Body of pancreas (tissue), 4 donors: ENCODE measurements around the gene HOXB5. TPM values are rescaled to one million over a fixed set of nuclear protein-coding genes. Genes with fewer than 3 reads are reported as not detected.

ENCODE experiments used
- ATAC-seq: fragments of 150-250 bp; one replicate; pipeline ENCODE4 v1.9.1; 2016
- DNase-seq, 4 donors: peaks; one replicate each; pipeline ENCODE4 v3.0.0-alpha.2; 2019
- H3K27ac ChIP-seq, 4 donors: fragments of 200-600 bp; sonication (generic); 1 replicate in 3 of 4; 2 replicates in 1 of 4; pipeline versions ENCODE4 v1.5.1 to v1.6.1; 2016 to 2019; ENCODE audit warnings: mild to moderate bottlenecking in 1 of 4, mixed read lengths in 1 of 4, moderate library complexity in 1 of 4
- H3K27me3 ChIP-seq, 2 donors: fragments of 200-600 bp; sonication (generic); one replicate each; pipeline ENCODE4 v1.6.0; 2016; ENCODE audit warnings: mild to moderate bottlenecking in 1 of 2
- H3K36me3 ChIP-seq, 2 donors: fragments of 200-600 bp; sonication (generic); replicated peaks in 1 of 2; 2 replicates each; pipeline ENCODE4 v1.5.1; 2016; ENCODE audit warnings: low read depth in 2 of 2; ENCODE audit not compliant: insufficient read depth in 1 of 2
- H3K4me1 ChIP-seq: fragments of 200-600 bp; sonication (generic); one replicate; pipeline ENCODE4 v1.6.0; 2016
- H3K4me3 ChIP-seq, 2 donors: fragments of 200-600 bp; sonication (generic); 1 replicate in 1 of 2; 2 replicates in 1 of 2; pipeline ENCODE4 v1.5.1; 2016 to 2019
- H3K9me3 ChIP-seq, 3 donors: fragments of 200-600 bp; sonication (generic); 1 replicate in 2 of 3; 2 replicates in 1 of 3; pipeline ENCODE4 v1.5.1; 2016
- POLR2A ChIP-seq, 3 donors: fragments of 450-650 bp; IDR thresholded peaks; one replicate each; pipeline ENCODE4 v1.6.1; 2016; ENCODE audit warnings: antibody characterized with exemption in 3 of 3, mild to moderate bottlenecking in 2 of 3
- WGBS, 2 donors: methylation state at CpG; one replicate each; pipeline ENCODE4 v1.1.5; 2017; 5-methylcytosine and 5-hydroxymethylcytosine counted together
- intact Hi-C: fragments of 100-400 bp; cut with DNase I; formaldehyde crosslinking; loops from one replicate; pipeline ENCODE4 v1.15.1; 2023
- total RNA-seq, 2 donors: library from RNA; depleted of rRNA; stranded (reverse); fragments of >200 nt; gene quantifications; one replicate each; pipeline ENCODE4 v1.1.0, GENCODE V29; 2016
- TF ChIP-seq, protein P1 (sequence below), 7 experiments: fragments of 450-650 bp in 4 of 7; fragments of 200-600 bp in 3 of 7; sonication (generic) in 3 of 7; IDR thresholded peaks; one replicate each; pipeline ENCODE4 v1.5.1; 2016 to 2019; ENCODE audit warnings: antibody characterized with exemption in 7 of 7

HOXB5 gene
- total RNA-seq, 2 donors from 2014 or later: 0.99 TPM; not detected in 1

DNA sequence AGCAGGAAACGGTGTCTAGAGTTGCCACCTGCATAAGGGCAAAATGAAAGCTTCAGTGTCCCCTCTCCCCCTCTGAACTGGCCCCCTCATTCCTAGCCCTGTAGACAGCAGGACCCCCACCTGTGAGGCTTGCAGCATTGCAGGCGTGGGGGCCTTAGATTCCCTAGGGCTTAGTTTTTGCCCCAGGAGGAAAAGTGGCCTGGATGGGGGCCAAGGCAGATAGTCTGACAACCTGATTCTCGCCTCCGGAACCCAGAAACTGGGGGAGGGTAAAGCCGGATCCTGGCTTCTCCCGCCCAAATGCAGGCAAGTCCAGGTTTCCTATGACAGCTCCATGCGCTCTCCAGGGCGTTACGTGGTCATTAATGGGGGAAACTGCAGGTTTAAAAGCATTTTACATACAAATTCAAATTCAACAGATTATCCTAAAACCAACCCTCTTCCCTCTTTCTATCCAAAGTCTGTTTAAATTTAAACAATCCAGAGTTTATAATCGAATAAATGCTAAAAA lies 11.9 kb upstream of the HOXB5 start:
- Histone ChIP-seq H3K4me3 (no peak overlapping the region), H3K4me1 (peaks cover 21% of the 10 kb centered on the region), H3K27ac (no peak overlapping the region), H3K27me3 (peaks cover 3 to 67% of the 10 kb centered on the region in 2 donors), H3K36me3 (no peaks in the 10 kb centered on the region), H3K9me3 (no peaks in the 10 kb centered on the region)
- ATAC-seq: no peak
- TF ChIP-seq, protein P1, sequence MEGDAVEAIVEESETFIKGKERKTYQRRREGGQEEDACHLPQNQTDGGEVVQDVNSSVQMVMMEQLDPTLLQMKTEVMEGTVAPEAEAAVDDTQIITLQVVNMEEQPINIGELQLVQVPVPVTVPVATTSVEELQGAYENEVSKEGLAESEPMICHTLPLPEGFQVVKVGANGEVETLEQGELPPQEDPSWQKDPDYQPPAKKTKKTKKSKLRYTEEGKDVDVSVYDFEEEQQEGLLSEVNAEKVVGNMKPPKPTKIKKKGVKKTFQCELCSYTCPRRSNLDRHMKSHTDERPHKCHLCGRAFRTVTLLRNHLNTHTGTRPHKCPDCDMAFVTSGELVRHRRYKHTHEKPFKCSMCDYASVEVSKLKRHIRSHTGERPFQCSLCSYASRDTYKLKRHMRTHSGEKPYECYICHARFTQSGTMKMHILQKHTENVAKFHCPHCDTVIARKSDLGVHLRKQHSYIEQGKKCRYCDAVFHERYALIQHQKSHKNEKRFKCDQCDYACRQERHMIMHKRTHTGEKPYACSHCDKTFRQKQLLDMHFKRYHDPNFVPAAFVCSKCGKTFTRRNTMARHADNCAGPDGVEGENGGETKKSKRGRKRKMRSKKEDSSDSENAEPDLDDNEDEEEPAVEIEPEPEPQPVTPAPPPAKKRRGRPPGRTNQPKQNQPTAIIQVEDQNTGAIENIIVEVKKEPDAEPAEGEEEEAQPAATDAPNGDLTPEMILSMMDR (IDR thresholded peaks at IDR 0.05): no peak
- TF ChIP-seq POLR2A (IDR thresholded peaks at IDR 0.05): no peak
- intact Hi-C loops: no loop called here
- WGBS, 2 donors: 30 to 36% methylated on average over 10 of the region's 10 CpGs
- DNase-seq: no peak

DNA sequence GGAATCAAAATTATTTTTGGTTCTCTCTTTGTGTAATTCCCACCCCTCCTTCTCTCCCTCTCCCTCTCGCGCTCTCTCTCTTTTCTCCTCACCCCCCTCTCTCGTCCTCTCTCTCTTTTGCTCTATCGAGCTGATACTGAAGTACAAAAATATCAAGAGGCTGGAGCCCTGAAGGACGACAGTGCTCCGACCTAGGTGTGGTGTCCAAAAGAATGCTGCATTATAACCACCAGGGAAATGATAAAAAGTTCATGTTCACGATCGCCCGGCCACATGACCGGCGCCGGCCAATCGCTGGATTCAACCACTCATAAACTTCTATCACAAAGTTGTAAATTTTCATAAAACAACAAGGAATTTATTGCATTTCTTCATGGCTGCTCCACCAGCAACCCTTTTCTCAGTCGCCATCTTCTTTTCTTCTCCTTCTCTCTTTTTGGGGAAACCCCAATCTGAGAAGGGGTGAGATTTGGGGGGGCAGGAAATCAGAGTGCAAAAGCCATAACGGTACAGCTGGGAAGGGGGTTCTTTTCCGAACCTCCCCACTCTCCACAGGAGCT lies 11.3 kb upstream of the HOXB5 start, which contains the start of gene HOXB6:
HOXB6 (minus strand) TSS at position 217 of the 560 bp plus-strand sequence. CDS start 6,836 bp downstream, outside the sequence.
- DNase-seq: no peak
- H3K27ac ChIP-seq: no peak within 1 kb of the TSS
- ATAC-seq: no peak

DNA sequence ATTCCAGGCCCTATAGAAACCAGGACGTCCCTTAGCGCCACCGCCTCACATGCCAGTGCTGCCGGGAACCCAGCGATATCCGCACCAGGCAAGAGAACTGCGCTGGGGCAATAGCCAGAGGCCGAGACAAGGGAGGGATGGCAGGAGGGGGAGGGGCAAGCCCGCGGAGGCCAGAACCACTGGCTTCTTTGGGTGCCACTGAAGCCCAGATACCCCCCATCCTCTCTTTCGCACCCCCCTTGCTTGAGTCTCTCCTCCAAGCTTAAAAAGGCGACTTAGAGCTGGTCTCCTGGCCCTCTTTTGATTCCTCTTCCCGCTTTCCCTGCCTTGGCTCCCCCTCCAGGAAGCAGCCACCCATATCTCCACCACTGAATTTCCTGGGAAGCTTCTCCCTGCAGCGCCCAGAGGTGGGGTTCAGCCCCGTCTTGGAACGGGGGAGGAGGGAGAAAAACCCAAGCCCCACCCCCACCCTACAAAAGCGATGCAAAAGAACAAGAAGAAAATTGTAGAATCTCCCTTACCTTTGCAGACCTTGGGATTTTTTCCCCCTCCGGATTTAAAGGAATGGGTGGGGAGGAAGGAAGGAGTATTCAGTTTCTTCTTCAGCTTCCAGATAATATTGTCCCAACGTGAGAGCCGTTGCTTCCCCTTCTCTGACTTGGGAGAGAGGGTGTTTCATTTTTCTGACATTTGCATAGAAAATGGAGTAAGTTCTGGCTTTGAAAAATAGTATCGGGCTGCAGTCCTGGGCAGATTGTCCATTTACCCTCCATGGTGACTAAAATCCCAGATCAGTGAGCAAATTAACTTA lies 10.6 kb upstream of the HOXB5 start:
- no peak for DNase-seq
- TF ChIP-seq, protein P1 (IDR thresholded peaks at IDR 0.05): no peak
- no peak for TF ChIP-seq POLR2A (IDR thresholded peaks at IDR 0.05)
- intact Hi-C loops: no loop called here
- Histone ChIP-seq H3K27ac (no peak overlapping the region), H3K4me1 (peaks cover 13% of the 10 kb centered on the region), H3K9me3 (no peaks in the 10 kb centered on the region), H3K27me3 (peaks cover 3 to 64% of the 10 kb centered on the region in 2 donors), H3K4me3 (no peak overlapping the region), H3K36me3 (no peaks in the 10 kb centered on the region)
- 8 to 13% methylated on average over 21 of the region's 21 CpGs for WGBS, 2 donors
- ATAC-seq: no peak

More for the DNA sequence above, 11.3 kb upstream of the HOXB5 start, which contains the start of gene HOXB6:
- Histone ChIP-seq H3K4me1 (peaks cover 15% of the 10 kb centered on the region), H3K9me3 (no peaks in the 10 kb centered on the region), H3K4me3 (no peak within 1 kb of the TSS), H3K36me3 (no peaks in the 10 kb centered on the region), H3K27me3 (peaks cover 3 to 64% of the 10 kb centered on the region in 2 donors)
- no peak for TF ChIP-seq POLR2A (IDR thresholded peaks at IDR 0.05)
- TF ChIP-seq, protein P1 (IDR thresholded peaks at IDR 0.05): no peak
- intact Hi-C loops: no loop called here
- 13 to 14% methylated on average over 16 of the region's 16 CpGs for WGBS, 2 donors

DNA sequence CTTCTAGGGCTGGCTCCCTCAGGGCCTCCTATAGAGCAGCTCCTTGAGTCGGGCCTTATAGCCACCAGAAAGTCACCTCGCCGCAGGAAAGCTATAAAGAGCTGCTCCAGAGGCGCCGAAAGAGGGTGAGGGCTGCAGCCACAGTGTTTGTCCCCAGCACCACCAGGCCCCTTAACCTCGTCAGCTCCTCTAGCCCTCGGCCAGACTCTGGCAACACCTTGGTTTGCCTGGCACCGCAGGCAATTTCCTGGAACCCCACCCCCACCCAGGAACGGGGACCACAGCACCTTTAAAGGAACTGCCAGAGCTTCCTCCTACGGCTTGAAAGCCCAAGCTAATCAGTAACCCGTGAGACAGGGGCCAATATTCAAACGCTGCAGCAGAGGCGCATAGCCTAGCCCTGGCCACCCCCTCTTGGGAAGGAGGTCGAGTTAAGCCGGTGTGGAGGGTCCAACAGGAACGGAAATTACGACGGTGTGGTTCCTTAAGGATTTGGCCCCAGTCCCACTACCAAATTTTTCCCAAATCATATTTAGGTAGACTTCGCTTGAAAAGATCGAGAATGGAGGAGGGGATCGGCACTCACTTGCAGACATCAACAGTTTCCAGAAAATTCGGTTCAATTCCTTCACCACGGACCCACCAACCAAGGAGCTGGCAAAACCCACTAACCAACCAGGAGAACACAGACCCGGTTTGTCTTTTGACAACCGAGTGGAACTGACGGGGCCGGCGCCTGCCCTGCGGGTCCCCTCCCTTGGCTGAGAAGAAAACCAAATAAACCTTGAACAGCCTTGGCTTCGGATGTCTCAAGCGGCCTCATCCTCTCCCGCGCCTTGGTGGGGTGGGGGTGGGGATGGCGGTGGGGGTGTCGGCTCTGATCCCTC lies 8.2 kb upstream of the HOXB5 start:
- WGBS, 2 donors: 16 to 17% methylated on average over 17 to 35 of the region's 35 CpGs
- no peak for DNase-seq
- TF ChIP-seq POLR2A (IDR thresholded peaks at IDR 0.05): no peak
- TF ChIP-seq, protein P1 (IDR thresholded peaks at IDR 0.05): no peak
- Histone ChIP-seq H3K9me3 (no peaks in the 10 kb centered on the region), H3K4me1 (peaks cover 28% of the 10 kb centered on the region), H3K27me3 (peaks cover 8 to 80% of the 10 kb centered on the region in 2 donors), H3K4me3 (no peak overlapping the region), H3K36me3 (no peaks in the 10 kb centered on the region), H3K27ac (no peak overlapping the region)
- intact Hi-C loops: no loop called here
- no peak for ATAC-seq
